Spleen (tissue), 7 donors: ENCODE results near the gene LRP1-AS.

Source experiments
- POLR2A ChIP-seq, 3 donors: fragments of 450-650 bp; IDR thresholded peaks; one replicate each; pipeline ENCODE4 v1.5.1; 2017; ENCODE audit warnings: antibody characterized with exemption in 3 of 3, mild to moderate bottlenecking in 1 of 3
- TF ChIP-seq, protein P1 (sequence below), 11 experiments: fragments of 200-600 bp in 7 of 11; fragments of 450-650 bp in 4 of 11; sonication (generic) in 4 of 11; IDR thresholded peaks in 8 of 11; conservative IDR thresholded peaks in 3 of 11; 1 replicate in 7 of 11; 2 replicates in 4 of 11; pipeline versions ENCODE4 v1.4.0 to v1.8.0; 2016 to 2021; ENCODE audit warnings: antibody characterized with exemption in 11 of 11, inconsistent platforms in 4 of 11, mild to moderate bottlenecking in 1 of 11
- donor health status: DM: no; HTN: no; CAD: no; lungs with moderate emphysema.
- donor health status: DM: no; HTN: no; CAD: no.
- donor health status: DM: no; HTN: no; CAD: no.

DNA sequence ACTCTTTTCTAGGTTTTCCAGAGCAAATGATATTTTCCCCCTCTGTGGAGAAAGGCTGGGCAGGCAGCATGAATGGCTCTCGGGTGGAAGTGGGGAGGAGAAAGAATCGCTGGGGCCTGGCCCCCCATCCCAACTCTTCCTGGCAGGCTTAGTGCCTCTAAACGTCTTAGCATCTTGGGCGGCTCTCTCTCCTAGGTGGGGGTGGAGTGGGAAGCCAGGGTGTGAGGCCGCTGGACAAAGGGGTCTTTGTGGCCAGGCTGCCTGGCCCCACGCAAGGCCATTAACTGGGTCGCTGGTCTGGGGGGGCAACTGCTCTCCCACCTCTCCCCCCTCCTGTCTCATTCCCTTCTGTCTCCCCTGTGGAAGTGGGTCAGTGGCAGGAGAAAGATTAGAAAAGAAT lies 4.7 kb downstream of the LRP1-AS start:
- TF ChIP-seq, protein P1, sequence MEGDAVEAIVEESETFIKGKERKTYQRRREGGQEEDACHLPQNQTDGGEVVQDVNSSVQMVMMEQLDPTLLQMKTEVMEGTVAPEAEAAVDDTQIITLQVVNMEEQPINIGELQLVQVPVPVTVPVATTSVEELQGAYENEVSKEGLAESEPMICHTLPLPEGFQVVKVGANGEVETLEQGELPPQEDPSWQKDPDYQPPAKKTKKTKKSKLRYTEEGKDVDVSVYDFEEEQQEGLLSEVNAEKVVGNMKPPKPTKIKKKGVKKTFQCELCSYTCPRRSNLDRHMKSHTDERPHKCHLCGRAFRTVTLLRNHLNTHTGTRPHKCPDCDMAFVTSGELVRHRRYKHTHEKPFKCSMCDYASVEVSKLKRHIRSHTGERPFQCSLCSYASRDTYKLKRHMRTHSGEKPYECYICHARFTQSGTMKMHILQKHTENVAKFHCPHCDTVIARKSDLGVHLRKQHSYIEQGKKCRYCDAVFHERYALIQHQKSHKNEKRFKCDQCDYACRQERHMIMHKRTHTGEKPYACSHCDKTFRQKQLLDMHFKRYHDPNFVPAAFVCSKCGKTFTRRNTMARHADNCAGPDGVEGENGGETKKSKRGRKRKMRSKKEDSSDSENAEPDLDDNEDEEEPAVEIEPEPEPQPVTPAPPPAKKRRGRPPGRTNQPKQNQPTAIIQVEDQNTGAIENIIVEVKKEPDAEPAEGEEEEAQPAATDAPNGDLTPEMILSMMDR (IDR thresholded peaks at IDR 0.05 in 8 of 11, conservative IDR thresholded peaks at IDR 0.05 in 3 of 11), result no peak
- no peak for TF ChIP-seq POLR2A (IDR thresholded peaks at IDR 0.05)
